Activated CD4-positive, alpha-beta T cell treated with anti-CD3 and anti-CD28 coated beads, Interleukin-10, Interleukin-2, amounts not matched to agents 100 ng/mL and 50 ng/mL, durations not matched to agents 16 hours and 8 hours (primary cell): ENCODE results near the gene TLDC2.

Experiments
- DNase-seq: peaks from one replicate; pipeline ENCODE4 v3.0.0-alpha.2; 2020

TLDC2 gene

DNA sequence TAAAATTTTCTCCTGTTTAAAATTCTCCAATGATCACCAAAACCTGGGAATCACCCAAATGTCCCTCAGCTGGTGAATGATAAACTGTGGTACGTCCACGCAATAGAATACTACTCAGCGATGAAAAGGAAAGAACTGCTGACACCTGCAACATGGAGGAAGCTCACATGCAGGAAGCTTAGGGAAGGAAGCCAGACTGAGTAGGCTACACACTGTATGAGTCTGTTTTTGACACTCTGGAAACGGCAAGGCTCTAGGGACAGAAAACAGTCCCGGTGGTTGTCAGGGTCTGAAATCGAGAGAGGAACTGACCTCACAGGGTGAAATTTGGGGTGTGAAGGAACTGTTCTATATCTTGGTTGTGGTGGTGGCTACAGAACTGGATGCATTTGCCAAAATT lies 25.2 kb upstream of the TLDC2 start:
- DNase-seq = no peak

DNA sequence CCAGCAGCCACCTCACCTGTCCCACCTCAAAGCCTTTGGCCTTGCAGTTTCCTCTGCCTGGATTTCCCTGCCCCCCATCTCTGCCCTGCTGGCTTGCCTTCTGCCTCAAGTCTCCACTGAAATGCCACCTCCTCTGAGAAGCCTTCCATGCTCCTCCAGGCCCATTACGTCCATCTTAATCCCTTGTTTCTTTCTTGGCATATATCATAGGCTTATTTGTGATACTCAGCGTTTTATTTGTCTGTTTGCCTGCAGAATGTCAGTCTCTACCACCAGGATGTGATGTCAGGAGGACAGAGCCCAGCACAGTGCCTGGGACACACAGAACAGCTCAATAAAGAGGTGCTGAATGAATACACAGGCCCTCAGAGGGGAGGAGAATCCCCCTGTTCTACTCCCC lies 24.4 kb upstream of the TLDC2 start:
- no peak for DNase-seq

DNA sequence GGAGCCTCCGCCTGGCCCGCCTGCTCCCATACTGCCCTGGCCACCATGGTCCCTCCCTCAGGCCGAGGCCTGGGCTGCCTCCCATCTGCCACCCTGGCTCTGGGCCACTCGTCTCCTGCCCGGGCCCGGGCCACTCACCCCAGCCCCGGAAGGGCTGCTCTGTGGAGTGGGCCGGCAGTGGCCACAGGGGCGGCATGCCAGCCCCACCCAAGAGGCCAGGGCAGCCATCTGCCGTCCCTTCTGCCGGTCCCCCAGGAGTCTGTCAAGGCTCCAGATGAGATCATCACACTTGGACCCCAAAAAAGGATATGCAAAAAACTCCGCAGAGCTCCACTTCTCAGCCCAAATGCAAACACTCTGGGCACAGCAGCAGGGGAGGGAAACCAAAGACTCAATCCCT lies 23.8 kb upstream of the TLDC2 start:
- no peak for DNase-seq

DNA sequence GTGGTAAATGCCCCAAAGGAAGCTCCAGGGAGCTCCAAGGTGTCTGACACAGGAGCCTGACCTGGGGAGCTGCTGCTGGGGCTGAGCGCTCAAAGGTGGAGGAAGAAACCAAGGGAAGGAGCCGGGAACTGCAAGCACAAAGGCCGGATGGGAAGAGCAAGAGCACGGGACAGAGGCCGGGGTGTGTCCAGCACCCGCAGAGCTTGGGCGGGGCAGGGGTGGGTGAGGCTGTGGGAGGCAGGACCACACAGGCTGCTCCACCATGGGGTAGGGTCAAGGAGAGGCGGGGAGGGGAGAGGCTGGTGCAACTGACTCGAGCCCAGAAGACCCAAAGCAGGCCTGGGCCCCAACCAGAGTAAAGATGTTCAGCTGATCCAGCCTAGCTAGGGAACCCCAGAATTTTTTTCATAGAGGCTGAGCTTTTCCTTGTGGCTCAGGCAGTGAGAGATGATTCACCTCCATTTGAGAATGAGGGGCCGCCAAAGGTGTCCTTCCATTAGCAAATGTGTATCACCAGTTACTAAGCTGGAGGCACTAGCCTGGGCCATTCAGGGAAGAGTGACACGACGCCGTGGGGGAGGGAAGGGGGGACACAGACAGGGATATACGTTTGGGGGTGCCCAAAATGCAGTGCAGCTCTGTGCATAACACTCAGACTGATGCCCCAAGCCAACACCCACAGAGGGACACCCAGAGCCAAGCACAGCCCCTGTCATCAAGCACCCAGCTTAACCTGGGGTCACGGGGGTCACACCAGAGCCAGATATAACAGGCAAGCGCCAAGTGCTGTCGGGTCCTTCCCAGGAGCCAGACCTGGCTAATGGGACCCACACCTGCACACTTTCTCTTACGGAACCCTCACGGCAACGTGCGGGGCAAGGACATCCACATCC lies 21.3 kb upstream of the TLDC2 start:
- no peak for DNase-seq

DNA sequence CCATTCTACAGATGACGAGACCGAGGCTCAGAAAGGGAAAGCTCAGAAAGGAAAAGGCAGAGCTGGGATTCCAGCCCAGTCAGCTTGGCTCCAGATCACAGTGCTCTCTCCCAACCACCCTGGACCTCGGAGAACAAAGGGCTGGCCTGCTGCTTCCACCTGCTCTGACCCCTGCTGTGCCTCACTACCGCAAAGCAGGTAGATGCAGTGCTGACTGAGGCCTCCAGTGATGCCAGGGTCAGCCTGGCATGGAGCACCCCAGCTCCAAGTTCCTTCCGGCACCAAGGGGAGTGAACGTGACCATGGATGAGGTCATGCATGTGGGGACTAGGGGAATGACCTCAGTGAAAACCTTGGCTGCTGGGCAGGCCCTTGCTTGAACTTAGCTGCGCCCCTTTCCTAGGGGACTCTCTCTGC lies 20.7 kb upstream of the TLDC2 start:
- DNase-seq = no peak

DNA sequence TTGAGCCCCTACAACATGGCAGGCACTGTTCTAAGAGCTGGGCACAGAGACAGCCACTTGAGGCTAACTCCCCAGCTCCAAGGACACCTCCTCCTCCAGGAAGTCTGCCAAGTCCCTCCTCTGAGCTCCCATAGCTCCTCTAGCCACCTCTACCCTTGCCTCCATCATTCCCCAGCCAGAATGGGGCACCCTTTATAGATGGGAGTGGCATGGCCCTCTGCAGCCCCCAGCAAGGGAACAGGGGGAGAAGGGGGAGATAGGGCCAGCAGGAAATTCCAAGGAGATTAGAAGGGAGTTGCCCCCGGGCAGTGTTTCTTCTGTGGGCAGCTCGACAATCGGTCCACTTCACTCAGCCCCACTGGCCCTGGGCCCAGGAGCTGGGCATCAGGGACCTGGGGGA lies 19.7 kb upstream of the TLDC2 start:
- no peak for DNase-seq

DNA sequence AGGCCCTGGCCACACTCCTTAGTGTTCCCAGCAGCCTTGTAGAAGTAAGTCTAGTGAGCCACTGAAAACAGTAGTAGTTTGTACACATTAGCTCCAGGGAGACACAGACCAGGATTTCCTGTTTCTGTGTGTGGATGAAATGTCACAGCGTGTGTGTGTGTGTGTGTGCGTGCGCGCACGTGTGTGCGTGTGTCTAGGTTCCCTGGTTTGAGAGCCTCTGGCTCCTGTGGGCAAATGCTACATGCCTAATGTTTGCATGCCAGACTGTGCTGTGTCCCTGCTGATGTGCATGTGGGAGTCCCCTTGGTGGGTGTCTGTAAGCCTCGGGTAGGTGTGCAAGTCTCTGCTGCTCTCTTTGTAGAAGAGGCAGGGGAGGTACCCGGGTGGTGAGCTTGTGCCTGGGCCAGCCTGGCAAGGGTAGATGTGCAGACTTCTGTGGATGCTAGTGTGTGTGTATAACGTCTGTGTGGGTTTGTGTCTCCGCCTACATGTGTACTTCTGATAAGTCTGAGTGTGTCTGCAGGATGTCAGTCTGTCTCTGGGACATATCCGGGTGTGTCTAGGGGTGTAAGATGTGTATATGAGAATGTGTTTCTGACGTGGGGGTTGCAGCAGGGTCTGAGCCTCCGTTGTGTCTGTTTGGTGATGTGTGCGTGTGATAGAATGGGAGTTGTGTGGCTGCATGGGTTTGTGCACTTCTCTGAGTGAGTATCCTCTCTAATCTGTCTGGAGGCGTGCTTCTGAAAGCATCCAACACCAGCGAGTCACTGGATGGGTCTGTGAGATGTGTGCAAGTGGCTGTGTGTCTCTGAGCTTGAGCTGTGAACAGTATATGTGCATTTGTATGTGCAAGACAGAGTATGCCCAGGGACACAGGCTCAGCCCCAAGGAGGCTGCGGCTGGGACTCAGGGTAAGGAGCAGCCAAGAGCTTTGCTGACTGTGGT lies 19.0 kb upstream of the TLDC2 start:
- DNase-seq = peak; percentile 41

DNA sequence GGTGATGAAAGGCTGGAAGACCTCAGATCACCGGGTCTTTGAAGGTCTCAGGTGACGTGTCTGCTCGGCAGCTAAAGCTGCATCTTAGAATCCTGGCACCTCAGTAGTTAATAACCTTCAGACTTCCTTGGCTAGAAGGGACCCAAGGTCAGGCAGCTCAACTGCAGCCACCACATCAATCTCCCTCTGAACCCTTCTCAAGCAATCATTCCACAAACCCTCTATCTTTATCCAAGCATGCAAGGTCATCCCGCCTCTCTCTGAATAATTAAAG lies 16.7 kb upstream of the TLDC2 start:
- no peak for DNase-seq

DNA sequence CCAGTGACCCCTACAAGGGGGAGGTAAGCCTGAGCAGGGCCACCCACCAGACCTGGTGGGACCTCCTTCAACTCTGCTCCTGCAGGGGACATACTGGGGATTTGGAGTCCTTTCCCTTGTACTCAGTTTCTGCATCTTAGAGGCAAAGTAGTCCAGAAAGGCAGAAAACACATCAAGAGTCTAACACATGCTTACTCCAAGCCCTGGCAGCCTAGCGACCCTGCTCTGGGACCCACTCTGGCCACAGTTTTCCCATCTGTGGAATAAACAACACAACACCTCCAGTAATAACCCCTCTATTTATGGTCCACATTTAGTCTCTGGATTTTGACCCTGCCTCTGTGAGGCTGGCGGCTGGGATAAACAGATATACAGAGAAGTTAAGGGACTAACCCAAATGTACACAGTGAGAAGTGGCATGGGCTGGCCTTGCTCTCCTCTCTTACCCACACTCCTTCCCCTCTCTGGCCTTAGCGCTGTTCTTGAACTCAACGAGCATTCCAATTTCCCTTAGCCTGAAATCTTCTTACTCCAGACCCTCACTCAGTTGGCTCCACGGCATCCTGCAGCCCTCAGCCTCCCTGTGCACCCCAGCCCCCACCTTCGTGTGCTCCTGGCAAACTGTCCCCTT lies 16.1 kb upstream of the TLDC2 start:
- DNase-seq = no peak

DNA sequence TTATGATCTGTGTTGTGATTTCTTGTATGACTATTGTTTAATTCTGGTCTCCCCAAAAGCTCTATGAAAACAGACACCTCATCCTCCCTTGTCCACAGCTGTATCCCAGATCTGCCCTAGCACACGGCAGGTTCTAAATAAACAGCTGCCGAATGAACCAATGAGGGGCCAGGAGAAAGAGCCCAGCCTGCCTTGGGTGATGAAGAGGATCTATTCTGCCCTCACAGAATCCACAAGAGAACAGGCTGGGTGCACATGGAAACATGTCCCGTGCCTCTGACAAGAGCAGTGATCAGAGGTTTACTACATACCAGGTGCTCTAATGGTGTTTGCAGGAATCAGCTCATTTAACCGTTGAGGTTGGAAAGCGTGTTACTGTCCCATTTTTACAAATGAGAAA lies 15.6 kb upstream of the TLDC2 start:
- no peak for DNase-seq

DNA sequence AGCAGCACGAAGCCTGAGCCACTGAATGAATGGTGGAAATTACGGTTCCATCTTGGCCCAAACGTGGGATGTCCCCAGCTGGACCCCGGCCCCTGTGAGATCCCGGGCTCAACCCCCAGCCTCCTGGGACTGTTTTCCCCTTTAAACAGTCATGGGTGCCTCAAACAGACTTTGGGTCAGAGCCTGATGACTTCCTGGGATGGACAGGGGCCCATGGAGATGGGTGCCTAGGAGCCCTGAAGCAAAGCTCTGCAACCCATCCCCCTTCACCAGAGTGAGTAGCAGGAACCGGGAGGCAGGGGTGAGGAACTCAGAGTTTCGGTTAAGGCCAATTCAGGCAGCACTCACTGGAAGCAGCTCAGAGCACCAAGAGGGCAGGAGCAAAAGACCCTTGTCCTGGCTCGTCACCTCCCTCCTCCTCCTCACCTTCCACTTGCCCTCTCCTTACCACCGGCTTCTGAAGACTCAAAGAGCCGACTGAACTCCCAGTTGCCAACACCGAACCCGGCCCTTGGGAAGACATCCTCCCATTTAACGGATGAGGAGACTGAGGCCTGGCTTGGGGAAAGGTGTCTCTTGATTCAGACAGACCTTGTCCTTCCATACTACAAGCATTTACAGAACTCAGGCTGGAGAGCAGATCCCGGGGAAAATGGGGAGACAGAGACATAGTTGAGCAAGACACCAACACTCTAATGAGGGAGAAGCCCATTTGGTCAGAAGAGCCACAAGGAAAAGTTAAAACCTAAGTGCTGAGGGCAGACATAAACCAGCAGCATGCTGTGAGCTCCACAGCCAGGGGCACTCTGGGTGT lies 14.9 kb upstream of the TLDC2 start:
- DNase-seq = no peak

DNA sequence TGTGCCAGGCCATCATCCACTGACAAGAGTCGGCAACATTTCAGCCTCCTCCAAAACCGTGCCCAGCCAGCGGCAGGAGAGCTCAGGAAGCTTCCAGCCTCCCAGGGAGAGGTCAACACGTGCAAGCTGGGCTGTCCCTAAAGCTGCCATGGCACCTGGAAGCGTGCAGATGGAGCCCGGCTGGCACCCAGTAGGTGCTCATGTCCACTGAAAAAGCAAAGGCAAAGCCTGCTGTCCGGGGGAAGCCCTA lies 14.4 kb upstream of the TLDC2 start:
- no peak for DNase-seq

DNA sequence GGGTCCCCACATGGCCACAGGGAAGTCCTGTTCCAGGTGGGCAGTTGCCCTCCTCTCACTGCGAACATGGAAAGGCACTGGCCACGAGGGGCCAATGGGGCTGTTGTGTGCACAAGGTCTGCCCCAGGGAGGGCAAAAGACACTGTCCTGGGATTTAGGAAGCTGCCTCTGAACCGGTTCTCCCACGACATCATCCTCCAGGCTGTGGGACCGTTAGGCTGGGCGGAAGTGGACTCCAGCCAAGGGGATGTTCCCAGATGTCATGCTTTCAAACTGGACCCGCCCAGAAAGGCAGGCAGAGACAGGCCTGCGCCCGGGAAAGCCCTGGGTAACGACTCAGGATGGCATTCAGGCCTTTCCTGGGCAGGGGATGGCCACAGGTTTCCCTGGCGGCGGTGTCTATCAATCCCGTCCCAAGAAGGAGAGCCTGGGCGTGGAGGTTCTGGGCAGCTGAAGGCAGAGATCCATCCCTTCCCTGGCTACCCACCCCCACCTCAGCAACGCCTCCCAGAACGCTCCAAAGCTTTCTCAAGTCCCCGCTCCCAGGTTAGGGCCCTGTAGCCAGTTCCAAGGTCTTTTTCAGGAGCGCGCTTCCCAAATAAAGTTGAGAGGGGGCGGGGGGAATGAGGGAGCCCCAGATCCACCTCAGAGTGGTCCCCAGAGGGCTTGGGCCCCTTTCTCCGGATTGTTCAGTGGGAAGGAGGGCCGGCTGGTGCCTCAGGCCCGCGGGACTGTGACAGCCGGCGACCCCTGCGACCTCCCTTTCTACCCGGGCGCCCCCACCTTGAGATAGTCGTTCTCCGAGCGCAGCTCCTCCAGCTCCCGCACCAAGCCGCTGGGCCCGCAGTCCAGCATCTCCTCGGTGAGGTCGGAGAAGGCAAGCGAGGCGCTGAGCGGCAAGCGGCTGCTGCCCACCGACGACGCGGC lies 13.8 kb upstream of the TLDC2 start:
- no peak for DNase-seq

DNA sequence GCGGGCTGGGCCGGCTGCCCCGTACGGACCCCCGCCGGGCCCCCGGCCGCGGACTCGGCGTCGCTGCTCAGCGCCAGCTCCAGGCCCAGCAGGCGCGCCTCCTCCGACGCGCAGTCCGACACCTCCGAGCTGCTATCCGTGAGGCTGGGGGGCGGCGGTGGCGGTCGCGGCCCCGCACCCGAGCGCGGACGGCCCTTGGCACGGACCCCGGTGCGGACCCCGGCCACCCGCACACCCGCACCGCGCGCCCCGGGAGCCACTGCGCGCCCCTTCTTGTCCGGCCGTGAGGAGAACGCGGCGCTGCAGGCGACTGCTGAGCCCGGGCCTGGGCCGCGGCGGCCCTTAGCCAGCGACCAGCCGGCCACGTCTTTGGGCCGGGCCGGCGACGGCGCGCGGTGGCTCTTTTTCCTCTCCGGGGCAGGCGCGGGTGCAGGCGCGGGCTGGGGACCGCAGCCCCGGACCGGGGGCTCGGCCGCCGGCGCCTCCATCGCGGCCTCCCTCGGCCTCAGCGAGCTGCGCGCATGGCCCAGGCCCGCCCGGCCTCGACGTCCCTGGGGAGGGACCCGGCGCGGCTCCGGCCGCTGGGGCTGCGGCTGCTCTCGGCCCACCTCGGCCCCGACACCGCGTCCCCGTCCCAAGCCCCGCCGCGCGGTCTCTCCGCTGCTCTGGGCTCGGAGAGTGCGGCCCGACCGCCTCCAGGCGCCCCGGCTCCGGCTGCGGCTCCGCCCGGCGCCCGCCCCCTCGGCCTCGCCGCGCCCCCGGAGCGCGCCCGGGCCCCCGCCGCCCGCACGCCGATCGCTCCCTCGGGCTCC lies 12.9 kb upstream of the TLDC2 start:
- DNase-seq = no peak

DNA sequence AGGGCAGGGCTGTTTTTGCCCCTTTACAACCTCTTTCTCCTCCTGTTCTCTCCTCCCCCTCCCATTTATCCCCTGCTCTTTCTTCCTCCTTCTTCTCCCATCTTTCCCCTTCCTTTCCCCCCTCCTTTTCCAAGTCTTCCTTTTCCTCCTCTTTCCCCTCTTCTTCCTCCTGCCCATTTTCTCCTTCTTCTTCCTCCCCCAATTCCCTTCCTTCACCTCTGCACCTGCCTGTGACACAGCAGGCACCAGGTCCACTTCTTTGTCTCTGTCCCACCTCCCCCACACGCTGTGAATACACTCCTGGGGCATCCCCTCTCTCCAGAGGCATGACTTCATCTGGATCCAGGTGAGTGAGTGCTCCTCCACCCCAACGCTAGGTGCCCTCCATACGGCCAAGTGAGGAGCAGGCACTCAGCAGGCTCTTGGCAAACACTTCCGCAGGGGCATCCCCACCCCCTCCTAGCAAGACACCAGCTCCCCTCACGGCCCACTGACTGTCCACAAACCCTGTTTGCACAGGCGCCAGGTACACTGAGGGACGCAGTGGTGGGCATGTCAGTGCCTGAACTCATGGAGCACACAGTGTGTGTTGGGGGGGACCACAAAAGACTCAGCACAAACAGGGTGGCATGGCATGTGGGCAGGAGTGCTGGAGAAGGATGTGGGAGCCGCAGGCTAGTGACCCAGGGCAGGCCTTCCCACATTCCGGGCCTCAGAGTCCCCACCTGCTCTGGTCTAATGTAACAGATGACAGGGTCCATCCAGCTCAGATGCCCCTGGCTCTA lies 10.7 kb upstream of the TLDC2 start:
- DNase-seq = no peak

DNA sequence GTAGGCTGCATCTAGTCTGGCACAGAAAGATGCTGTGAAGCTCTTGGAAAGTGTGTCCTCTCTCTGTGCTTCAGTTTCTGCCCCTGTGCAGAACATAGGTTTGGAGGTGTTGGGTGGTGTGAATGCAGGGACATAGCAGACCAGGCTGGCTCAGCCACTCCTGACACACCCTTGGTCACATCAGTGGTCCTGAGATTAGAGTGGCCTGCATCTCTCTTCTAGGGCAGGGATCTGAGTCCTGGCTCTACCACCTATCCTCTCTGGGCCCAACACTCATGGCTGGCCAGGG lies 10.1 kb upstream of the TLDC2 start:
- no peak for DNase-seq

DNA sequence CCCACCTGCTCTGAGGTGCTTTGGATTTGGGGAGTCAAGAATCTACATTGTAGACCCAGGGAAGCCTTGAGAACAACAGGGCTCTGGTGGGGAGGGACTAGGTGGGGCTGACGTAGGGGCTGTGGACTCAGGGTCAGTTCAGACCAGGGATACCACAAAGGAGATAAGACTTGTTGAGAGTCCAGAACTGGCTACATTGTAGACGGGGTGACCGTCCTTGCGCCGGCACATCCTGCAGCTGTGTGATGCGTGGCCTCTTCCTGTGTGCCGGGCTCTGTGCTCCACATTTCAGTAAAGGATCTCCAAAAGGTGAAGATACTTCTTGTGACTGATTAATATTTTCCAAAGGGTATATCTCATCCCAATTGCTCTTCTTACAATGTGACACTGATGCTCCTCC lies 9.8 kb upstream of the TLDC2 start:
- no peak for DNase-seq

DNA sequence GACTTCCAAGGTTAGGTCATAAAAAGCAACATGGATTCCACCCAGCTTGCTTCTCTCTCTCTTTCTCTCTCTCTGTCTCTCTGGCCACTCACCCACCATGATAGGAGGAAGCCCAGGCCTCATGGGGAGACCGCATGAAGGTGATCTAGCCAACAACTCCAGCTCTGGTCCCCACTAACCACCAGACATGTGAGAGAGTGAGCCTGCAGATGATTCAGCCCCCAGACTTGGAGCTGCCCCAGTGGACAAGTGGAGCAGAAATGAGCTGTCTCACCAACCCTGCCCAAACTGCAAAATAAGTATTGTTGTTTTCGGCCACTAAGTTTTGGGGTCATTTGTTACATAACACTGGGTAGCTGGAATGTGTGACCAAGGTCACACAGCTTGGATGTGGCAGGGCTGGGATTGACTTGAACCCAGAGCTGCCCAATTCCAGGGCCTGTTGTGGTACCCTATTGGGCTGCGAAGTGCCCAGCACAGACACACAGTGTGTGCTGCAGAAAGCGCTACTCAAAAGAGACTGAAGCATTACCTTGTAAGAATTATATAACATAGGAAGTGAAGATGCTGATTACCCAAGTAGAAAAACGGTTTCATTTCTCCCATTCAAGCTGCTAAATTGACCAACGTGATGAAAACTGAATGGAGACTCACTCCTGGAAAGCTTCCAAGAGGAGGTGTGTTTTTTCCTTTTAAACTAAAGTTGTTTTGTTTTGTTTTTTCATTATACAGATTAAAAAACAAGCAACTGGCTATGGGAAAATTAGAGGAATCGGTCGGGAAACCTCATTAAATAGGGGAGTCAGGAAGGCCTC lies 9.1 kb upstream of the TLDC2 start:
- no peak for DNase-seq
